ENCODE data around the gene TAF6L.
A peak's percentile ranks its signal among the peaks of the same experiment; 100 is the strongest.
"Not testable (repeated sequence)": the region's sequence is repeated elsewhere in the genome, so short reads cannot be mapped to it uniquely, and the experiment has no call there.

TAF6L gene, protein sequence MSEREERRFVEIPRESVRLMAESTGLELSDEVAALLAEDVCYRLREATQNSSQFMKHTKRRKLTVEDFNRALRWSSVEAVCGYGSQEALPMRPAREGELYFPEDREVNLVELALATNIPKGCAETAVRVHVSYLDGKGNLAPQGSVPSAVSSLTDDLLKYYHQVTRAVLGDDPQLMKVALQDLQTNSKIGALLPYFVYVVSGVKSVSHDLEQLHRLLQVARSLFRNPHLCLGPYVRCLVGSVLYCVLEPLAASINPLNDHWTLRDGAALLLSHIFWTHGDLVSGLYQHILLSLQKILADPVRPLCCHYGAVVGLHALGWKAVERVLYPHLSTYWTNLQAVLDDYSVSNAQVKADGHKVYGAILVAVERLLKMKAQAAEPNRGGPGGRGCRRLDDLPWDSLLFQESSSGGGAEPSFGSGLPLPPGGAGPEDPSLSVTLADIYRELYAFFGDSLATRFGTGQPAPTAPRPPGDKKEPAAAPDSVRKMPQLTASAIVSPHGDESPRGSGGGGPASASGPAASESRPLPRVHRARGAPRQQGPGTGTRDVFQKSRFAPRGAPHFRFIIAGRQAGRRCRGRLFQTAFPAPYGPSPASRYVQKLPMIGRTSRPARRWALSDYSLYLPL

DNA sequence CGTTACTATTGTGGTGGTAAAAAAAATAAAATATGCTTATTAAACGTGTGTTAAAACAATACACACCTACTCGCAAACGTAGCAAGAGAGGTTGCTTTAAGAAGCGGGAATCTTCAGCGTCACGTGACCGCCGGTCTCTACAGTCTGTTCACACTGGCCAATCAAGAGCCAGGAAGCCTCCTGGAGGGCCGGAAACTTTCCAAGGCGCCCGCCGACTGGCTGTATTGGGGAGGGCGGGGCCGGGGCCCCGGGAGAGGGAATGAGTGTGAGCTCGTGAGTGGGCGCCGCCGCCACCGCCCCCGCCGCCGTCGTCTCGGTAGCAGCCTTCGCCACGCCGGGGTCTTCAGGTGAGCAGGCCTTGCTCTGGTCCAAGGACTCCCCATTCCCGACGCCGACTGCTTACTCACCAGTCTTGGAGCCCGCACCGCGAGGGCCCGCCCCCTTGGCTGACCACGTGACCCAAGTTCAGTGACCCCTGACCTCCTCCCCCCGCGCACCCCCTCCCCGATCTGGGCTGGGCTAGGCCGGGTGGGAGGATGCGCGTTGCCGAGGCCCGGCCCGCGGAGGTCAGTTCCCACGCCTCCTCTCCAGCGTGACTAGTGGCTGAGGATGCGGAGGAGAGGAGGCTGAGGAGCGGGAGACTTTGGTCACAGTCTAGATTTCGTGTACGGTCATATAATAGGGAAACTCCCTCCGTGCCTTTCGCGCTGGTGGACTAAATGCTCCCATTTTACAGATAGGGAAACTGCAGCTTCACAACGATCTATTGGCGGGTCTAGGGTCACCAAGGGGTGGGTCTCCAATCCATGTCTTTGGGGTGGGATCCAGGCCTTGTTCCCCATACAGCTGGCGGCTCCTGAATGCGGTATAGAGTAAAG, at the start of gene TAF6L:
TAF6L (plus strand) TSS at position 253 of the 878 bp plus-strand sequence. CDS start 4,388 bp downstream, outside the sequence.
- DNase-seq (ENCODE audit: extremely low read depth in 1 of 2, low read depth in 1 of 2) = peak; percentile 93 to 94

DNA sequence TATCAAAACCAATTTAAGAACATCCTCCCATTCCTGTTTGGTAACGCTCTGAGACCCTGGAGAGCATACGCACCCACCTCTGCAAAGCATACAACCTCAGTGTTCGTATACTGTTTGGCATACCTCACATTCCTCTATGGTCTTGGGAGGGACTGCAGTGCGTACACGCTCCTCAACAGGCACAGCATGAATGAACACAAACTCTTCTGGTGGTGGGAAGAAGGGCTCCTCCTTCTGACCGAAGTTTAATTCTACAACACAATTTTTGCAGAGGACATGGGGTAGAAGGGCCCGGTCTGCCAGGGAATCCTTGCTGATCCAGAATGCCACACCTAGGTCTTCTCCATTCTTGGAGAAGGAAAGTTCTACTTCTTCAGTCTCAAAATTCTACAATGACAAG, 49.2 kb upstream of the TAF6L start:
- DNase-seq (ENCODE audit: extremely low read depth in 1 of 2, low read depth in 1 of 2) = no peak

DNA sequence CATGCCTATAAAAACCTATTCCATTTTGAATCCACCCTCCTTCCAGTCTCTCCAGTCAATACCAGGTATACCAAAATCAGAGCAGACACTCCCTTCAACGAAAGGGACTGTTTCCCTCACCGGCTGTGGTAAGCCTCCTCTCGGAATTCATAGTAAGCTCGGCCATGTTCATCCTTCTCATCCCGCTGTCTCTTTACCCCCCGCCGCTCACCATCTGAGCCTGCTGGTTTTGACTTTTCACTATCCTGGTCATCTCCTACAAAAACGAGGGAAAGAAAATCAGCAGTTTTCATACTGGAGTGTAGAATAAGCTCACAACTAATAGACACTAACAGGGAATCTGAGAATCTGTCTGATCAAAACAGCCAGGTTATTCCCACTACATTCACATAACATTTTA, 47.0 kb upstream of the TAF6L start:
- DNase-seq (ENCODE audit: extremely low read depth in 1 of 2, low read depth in 1 of 2) = no peak

DNA sequence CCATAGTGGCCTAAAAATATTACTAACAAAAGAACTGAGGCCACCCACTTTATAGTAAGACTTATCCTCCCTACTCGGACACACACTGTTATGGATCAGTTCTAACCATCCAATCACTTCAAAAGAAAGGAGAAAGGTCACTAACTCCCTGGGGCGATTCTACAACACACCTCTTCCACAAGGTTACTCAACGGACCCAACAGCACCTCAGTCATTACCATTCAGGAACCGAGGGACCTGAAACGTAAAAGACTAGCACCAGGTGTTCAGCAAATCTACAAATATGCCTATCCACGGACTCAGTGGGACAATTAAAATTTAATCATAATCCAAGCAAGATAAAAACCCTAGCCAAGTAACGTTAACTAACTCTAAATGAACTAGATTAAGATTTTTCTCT, 45.5 kb upstream of the TAF6L start:
- no peak for DNase-seq (ENCODE audit: extremely low read depth in 1 of 2, low read depth in 1 of 2)

DNA sequence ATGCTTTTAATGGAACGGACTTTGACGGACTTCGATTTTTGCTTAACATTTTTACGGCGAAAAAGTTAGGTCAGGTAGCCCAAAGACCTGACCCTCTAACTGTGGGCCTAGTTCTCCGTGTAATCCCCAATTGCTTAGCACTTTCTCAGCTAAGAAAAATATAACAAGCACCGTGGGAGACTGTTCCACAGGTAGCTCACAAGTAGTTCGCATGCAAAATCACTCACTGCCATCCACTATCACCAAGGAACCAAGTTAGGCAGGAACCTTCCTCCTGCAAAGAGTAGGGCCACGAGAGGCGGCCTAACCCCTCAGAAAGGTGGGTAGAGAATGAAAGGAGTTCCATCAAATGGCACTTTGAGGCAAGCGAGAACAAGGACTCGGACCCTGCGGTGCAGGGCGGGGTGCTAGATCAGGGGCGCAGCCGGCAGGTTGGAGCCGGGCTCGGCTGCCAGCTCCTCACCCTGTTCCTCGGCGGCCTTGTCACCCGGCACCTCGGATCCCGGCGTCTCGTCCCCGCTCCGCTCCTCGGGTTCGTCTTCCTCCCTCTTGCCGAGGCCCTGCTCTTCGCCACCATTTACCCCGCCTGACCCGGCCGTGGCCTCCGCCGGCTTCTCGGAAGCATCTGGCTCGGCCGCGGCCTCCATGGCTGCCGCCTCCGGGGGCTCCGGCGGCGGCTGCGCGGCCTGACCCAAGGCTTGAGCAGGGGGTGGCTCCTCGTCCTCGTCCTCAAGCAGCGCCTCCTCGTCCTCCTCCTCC, 44.9 kb upstream of the TAF6L start:
- DNase-seq (ENCODE audit: extremely low read depth in 1 of 2, low read depth in 1 of 2) = no peak

DNA sequence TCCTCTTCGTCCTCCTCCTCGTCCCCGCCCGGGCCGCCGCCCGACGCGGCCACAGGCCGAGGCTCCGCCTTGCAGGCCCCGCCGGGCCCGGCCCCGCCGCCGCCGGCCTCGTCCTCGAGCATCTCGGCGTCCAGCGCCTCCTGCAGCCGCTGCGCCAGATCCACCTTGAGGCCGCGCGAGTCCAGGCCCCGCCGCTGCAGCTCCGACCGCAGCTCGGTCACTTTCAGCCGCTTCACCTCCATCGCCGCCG, 44.4 kb upstream of the TAF6L start:
- peak in 1 of 2 donors; percentile 16 for DNase-seq (ENCODE audit: extremely low read depth in 1 of 2, low read depth in 1 of 2)

DNA sequence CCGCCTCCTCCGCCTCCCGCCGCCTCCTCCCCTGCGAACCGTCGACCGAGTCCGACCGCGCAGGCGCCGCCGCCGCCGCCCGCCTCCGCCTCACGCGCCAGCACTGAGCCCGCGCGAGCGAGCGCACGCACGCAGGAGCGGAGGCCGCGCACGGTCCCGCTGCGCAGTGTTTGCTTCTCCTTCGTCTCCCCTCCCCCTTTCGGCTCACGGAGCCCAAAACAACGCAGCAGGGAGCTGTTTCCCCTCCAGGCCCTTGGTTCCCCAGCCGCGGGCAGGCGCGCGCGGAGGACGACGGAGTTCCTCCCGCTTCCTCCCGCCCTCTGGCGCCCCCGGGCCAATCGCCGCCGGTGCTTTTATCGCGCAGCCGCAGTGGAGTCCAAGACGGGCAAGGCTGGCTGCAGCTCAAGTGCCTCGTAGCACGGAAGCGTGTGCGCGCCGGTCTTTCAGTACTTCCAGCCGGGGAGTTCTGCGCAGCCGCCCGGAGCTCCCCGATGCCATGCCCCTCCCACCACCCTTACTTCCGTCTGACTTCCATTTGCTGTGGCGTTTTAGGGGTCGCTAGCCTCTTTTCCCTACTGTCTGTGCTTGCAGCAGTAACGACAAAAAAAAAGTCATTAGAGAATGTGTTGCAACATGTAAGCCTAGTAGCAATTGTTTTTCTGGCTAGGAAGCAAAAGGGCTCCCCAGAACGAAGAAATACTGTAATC, 43.9 kb upstream of the TAF6L start, which contains the start of gene HNRNPUL2:
HNRNPUL2 (minus strand) TSS at position 293 of the 707 bp plus-strand sequence. CDS start 301 bp downstream, outside the sequence.
- DNase-seq (ENCODE audit: extremely low read depth in 1 of 2, low read depth in 1 of 2) = peak; percentile 98

DNA sequence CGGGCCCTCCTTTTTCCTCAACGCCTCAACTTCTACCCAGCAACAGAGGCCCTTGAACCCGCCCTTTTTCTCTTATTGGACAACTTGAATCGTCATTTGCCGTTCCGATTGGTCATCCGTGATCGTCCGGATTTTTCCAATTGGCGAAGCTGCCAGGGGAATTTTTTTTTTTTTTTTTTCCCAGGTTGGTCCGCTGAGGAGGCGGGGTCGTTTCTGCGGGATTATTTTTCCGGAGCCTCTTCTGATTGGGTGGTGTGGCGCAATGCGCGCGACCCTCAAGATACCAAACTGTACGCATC, 43.4 kb upstream of the TAF6L start:
- peak; percentile 59 to 84 for DNase-seq (ENCODE audit: extremely low read depth in 1 of 2, low read depth in 1 of 2)

DNA sequence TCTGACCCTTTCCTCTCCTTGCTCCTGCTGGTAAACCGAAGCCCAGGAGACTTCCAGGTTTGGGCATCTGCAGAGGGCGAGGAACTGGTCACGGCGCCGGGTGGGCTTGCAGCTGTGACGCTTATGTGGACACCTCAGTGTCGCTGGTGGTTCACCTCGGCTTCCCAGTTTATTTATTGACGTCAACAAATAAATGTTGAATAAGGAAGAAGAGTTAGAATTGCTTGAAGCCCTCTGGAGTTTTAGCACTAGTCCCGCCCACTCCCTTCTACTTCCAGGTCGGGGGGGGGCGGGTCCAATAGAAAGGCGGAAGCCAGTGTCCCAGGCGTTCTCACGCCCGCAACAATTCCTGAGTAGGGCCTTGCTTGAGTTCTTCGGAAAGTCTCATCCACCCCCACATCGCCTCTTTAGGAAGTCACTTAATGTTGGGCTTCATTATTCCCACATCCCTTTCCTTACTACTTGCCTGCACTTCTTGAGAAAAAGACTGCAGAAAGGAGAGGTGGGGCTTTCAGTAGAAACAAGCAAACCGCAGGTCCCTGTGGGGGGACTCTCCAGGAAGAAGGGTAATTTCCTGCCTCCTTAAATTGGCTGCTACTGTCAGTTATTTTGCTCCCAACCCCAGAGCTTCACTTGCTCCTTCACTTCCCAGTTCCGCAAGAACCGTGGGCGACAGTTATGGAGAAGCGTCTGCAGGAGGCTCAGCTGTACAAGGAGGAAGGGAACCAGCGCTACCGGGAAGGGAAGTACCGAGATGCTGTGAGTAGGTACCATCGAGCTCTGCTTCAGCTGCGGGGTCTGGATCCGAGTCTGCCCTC, 42.8 kb upstream of the TAF6L start, which contains the start of gene TTC9C:
TTC9C (plus strand) TSS at position 316 of the 818 bp plus-strand sequence; CDS start at position 679, 363 bp downstream.
- peak; percentile 58 to 79 for DNase-seq (ENCODE audit: extremely low read depth in 1 of 2, low read depth in 1 of 2)

DNA sequence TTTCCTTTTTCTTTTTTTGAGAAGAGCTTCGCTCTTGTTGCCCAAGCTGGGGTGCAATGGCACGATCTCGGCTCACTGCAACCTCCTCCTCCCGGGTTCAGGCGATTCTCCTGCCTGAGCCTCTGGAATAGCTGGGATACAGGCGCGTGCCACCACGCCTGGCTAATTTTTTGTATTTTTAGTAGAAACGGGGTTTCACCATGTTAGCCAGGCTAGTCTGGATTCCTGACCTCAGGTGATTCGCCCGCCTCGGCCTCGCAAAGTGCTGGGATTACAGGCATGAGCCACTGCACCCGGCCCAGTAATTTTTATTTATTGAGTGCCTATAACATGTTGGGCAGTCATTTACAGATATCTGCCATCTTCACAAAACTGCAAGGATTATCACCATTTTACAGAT, 41.1 kb upstream of the TAF6L start:
- not testable (repeated sequence) for DNase-seq (ENCODE audit: extremely low read depth in 1 of 2, low read depth in 1 of 2)

DNA sequence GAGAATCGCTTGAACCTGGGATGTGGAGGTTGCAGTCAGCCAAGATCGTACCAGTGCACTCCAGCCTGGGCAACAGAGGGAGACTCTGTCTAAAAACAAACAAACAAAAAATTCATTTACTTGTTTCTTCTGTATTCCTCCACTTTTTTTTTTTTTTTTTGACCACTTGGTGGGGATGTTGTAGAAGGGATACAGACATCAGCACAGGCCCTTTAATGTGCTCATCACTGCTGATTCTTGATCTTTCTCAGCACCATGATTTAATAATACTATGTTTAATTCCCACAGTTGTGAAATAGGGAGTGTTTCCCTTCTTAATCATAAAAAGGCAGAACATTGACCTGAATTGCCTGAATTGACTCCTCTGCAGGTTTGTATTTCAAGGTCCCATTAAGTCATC, 38.4 kb upstream of the TAF6L start:
- DNase-seq (ENCODE audit: extremely low read depth in 1 of 2, low read depth in 1 of 2) = no peak

DNA sequence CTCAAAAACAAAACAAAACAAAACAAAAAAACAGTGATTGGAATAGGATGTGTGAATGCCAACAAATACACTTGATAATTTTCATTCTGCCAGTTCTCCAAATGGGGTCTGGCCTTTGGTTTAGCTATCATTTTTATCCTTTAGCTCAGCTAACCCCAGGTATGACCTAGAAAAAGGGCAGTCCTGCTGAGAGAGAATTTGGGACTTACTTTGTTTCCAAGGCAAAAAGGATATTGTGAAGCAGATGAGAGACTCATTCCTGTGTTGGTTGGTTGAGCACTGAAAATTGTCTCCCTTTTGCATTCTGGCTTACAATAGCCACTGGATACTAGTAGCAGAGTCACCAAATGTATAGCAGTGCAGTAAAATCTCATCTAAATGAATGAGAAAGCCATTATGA, 34.0 kb upstream of the TAF6L start:
- DNase-seq (ENCODE audit: extremely low read depth in 1 of 2, low read depth in 1 of 2) = no peak

DNA sequence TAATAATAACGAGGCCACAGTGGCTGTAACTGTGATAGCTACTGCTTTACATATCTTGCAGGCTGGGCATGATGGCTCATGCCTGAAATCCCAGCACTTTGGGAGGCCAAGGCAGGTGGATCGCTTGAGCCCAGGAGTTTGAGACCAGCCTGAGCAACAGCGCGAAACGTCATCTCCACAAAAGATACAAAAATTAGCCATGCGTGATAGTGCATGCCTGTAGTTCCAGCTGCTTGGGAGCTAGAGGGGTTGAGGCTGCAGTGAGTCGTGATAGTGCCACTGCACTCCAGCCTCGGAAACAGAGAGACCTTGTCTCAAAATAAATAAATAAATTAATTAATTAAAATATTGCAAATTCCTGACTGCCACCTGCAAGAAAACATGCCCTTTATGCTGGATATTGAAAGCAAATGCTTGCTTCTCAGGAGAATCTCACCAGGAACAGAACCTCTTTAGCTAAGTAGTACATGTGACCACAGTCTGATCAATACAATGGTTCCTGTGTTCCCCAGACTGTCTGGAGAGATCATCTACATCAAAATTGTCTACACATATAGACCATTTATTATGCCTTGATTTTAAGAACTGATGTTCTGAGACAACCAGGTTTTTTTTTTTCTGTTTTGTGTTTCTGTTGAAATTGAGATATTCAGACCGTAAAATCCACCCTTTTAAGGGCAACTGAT, 23.6 kb upstream of the TAF6L start:
- DNase-seq (ENCODE audit: extremely low read depth in 1 of 2, low read depth in 1 of 2) = no peak

DNA sequence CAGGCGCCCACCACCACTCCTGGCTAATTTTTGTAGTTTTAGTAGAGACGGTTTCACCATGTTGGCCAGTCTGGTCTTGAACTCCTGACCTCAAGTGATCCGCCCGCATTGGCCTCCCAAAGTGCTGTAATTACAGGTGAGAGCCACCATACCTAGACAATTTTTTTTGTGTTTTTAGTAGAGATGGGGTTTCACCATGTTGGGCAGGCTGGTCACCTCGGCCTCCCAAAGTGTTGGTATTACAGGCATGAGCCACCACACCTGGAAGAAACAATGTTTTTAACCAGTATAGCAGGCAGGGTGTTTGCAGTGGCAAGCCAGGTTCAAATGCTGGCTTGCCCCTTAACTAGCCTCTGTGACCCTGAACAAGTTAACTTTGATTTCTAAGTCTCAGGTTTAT, 21.3 kb upstream of the TAF6L start:
- DNase-seq (ENCODE audit: extremely low read depth in 1 of 2, low read depth in 1 of 2) = not testable (repeated sequence)

DNA sequence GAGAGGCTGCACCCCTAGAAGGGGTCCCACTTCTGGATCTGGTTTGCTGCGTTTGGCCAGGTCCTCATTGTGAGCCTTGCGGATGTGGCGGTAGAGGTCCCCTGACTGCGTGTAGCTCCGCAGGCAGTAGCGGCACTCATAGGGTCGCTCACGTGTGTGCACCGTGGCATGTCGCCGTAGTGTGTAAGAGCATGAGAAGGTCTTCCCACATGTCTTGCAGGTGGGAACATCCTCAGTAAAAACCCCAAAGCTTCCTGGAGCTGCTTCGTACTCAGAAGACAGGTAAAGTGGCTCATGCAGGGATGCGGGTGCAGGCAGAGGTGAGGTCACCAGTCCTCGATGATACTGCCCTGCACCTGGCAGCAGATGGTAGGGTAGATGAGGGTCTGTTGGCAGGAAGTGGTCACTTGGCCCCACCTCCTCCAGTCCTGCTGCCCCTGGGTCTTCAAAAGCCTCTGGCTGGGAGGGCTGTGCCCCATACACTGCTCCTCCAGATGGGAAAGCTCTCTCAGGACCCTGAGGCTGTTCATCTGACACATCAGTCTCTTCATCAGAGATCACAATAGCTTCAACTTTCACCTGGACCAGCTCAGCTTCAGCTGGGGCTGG, 18.9 kb upstream of the TAF6L start:
- DNase-seq (ENCODE audit: extremely low read depth in 1 of 2, low read depth in 1 of 2) = no peak

DNA sequence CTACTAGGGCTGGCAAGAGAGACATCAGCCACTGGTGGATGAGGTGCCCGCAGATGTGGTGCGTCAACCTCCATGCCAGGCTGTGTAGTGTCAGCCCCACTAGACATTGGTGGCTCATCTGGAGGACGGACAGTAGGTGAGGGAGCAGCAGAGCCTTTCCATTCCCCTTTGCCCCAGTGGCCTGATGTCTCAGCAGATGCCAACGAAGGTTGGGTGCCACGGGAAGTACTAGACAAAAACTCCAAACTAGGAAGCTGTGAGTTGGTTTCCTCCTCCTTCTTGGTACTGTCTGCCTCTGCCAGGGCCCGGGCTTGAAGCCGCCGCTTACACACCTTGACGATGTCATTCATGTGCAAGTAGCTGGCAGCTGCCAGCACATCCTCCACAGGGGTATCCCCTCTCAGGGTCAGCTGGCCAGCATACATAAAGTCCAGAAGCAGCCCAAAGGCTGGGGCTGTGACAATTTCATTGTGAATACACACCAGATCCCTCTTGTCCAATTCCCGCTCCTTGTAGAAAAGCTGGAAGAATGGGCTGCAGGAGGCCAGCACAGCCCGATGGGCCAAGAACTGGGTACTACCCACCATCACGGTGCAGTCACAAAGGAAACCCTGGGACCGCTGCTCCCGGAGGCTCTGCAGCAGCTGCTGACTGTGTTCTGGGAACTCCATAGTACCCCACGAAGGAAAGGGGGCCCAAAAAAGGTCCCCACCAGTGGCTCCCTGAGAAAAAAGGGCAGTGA, 18.0 kb upstream of the TAF6L start:
- no peak for DNase-seq (ENCODE audit: extremely low read depth in 1 of 2, low read depth in 1 of 2)

DNA sequence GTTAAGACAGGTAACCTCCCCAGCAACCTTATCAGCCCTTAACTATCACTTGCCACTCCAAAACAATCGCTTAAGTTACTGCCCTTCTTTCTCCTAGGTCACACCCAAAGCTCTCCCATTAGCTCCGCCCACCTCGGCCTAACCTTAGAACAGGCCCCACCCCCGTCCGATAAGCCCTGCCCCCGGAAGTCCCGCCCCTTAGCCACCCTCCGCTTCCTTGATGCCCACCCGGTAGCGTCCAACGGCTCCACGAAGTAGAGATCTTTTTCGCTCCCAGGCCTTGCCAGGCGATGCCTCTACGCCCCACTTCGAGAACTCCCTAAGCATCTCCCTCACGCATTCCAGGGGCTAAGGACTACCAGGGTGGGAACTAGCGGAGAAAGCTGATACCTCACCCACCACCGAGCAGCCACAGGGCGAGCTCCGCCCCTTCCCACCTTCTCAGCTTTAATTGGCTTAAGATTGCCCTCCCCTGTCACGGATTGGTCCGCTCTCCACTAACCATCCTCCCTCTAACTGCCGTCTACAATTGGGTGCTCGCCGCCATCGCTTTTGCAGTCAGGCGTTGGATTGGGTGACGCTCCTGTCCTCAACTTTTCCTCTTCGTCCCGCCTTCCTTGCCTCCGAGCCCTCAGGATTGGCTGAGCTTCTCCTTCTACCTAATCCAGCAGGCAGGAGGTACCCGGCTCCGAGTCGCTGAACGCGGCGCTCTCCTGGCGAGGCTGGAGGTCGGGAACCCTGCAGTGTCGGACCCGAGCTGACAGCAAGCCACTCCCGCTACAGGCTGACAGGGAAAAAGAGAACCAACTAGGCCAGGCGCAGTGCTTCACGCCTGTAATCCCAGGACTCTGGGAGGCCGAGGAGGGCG, 17.2 kb upstream of the TAF6L start, which contains the start of gene ZBTB3:
ZBTB3 (minus strand) TSS at position 425 of the 868 bp plus-strand sequence. CDS start 496 bp downstream, outside the sequence.
- DNase-seq (ENCODE audit: extremely low read depth in 1 of 2, low read depth in 1 of 2) = peak; percentile 90 to 97

All from stimulated activated CD8-positive, alpha-beta memory T cell treated with anti-CD3 and anti-CD28 coated beads, Interleukin-7, amount 100 ng/mL, for 48 hours (primary cell).